GM23248 (cell line): Measurements from ENCODE around the gene ZFYVE9. TPM values are rescaled to one million over a fixed set of nuclear protein-coding genes. Genes with fewer than 3 reads are reported as not detected.
A peak's percentile ranks its signal among the peaks of the same experiment; 100 is the strongest.
"Not testable (repeated sequence)": the region's sequence is repeated elsewhere in the genome, so short reads cannot be mapped to it uniquely, and the experiment has no call there.

ENCODE experiments used
- DNase-seq: peaks from one replicate; pipeline ENCODE4 v3.0.0-alpha.2; 2015
- H2AFZ ChIP-seq: fragments of 200-600 bp; sonication (generic); 2 replicates; pipeline ENCODE4 v1.6.1; 2016; ENCODE audit warnings: antibody characterized with exemption
- H3F3A ChIP-seq: fragments of 200-600 bp; sonication (generic); 2 replicates; pipeline ENCODE4 v1.6.1; 2016; ENCODE audit warnings: mild to moderate bottlenecking, antibody characterized with exemption, mixed run types; ENCODE audit not compliant: insufficient read depth
- H3K27ac ChIP-seq: fragments of 200-600 bp; sonication (generic); 2 replicates; pipeline ENCODE4 v1.5.1; 2016; ENCODE audit warnings: mild to moderate bottlenecking
- H3K27me3 ChIP-seq: fragments of 200-600 bp; sonication (generic); replicated peaks from 2 replicates; pipeline ENCODE4 v1.6.1; 2016; ENCODE audit warnings: mild to moderate bottlenecking; ENCODE audit not compliant: insufficient read depth
- H3K36me3 ChIP-seq: fragments of 200-600 bp; sonication (generic); 2 replicates; pipeline ENCODE4 v1.6.1; 2016; ENCODE audit warnings: low read depth, mild to moderate bottlenecking
- H3K4me1 ChIP-seq: fragments of 200-600 bp; sonication (generic); 2 replicates; pipeline ENCODE4 v1.6.1; 2016; ENCODE audit warnings: mild to moderate bottlenecking; ENCODE audit not compliant: insufficient read depth
- H3K4me2 ChIP-seq: fragments of 200-600 bp; sonication (generic); one replicate; pipeline ENCODE4 v1.6.1; 2016; ENCODE audit warnings: mild to moderate bottlenecking; ENCODE audit not compliant: unreplicated experiment
- H3K4me3 ChIP-seq: fragments of 200-600 bp; sonication (generic); 2 replicates; pipeline ENCODE4 v1.5.1; 2016; ENCODE audit warnings: mild to moderate bottlenecking
- H3K79me2 ChIP-seq: fragments of 200-600 bp; sonication (generic); 2 replicates; pipeline ENCODE4 v1.6.1; 2016; ENCODE audit warnings: mild to moderate bottlenecking; ENCODE audit not compliant: insufficient read depth
- H3K9ac ChIP-seq: fragments of 200-600 bp; sonication (generic); 2 replicates; pipeline ENCODE4 v1.6.1; 2016; ENCODE audit warnings: mild to moderate bottlenecking
- H3K9me2 ChIP-seq: fragments of 200-600 bp; sonication (generic); 2 replicates; pipeline ENCODE4 v1.6.1; 2016; ENCODE audit warnings: mixed run types, mild to moderate bottlenecking, moderate library complexity; ENCODE audit not compliant: insufficient read depth
- H3K9me3 ChIP-seq: fragments of 200-600 bp; sonication (generic); one replicate; pipeline ENCODE4 v1.6.1; 2017; ENCODE audit warnings: low read depth
- H4K20me1 ChIP-seq: fragments of 200-600 bp; sonication (generic); 2 replicates; pipeline ENCODE4 v1.6.0; 2016; ENCODE audit not compliant: insufficient read depth
- EZH2 ChIP-seq: fragments of 200-600 bp; sonication (generic); IDR thresholded peaks from 2 replicates; pipeline ENCODE4 v1.6.1; 2018; ENCODE audit warnings: antibody characterized with exemption, mild to moderate bottlenecking; ENCODE audit not compliant: insufficient read depth, poor library complexity, severe bottlenecking
- EZH2phosphoT487 ChIP-seq: fragments of 200-600 bp; sonication (generic); IDR thresholded peaks from 2 replicates; pipeline ENCODE4 v1.6.1; 2018; ENCODE audit warnings: antibody characterized with exemption, moderate library complexity, mild to moderate bottlenecking, low read depth; ENCODE audit not compliant: insufficient read depth
- WGBS, 2 experiments: methylation state at CpG; one replicate each; pipeline ENCODE4 v1.1.6; 2015 to 2017; ENCODE audit warnings: low lambda C conversion rate in 2 of 2, low coverage in 1 of 2; ENCODE audit errors: missing lambda C conversion rate in 2 of 2; 5-methylcytosine and 5-hydroxymethylcytosine counted together
- in situ Hi-C: fragments of 300-500 bp; cut with MboI; formaldehyde crosslinking; loops from 2 replicates; pipeline ENCODE4 v1.15.0; 2020
- polyA plus RNA-seq: library from polyadenylated mRNA; unstranded; fragments of >200 nt; fragmentation: Nextera tagmentation; extraction: Ambion mirVana; gene quantifications from 2 replicates; pipeline ENCODE4 v1.2.1, GENCODE V29; 2016
- total RNA-seq: library from RNA; depleted of rRNA; stranded (reverse); fragments of >200 nt; shearing (Covaris generic); gene quantifications from 2 replicates; pipeline ENCODE4 v1.2.3, GENCODE V29; 2014

The ZFYVE9 gene
- total and polyA plus RNA-seq, 2 experiments from 2014 or later: 6.4 to 28.1 TPM

- no peak overlapping the region for H3K27ac ChIP-seq
- H2AFZ ChIP-seq: peak overlapping the region; percentile 58
- peak overlapping the region; percentile 92 for H3K4me2 ChIP-seq
Measured at GRCh38 chr1:52366517-52366827, 224.6 kb downstream of the ZFYVE9 start.

GRCh38 chr1:52367272-52367671 lies 225.4 kb downstream of the ZFYVE9 start:
- no peak for TF ChIP-seq EZH2
- Histone ChIP-seq H3K4me2 (no peak overlapping the region), H3F3A (peaks cover 11% of the 10 kb centered on the region; the same call in 1 of the 2 replicates), H3K27ac (no peak overlapping the region), H2AFZ (no peak overlapping the region), H3K9ac (no peak overlapping the region), H3K36me3 (peaks cover 6% of the 10 kb centered on the region; the same call in 1 of the 2 replicates), H4K20me1 (no peaks in the 10 kb centered on the region), H3K4me3 (no peak overlapping the region), H3K27me3 (no peaks in the 10 kb centered on the region), H3K9me2 (no peaks in the 10 kb centered on the region), H3K4me1 (peaks cover 6% of the 10 kb centered on the region), H3K9me3 (no peaks in the 10 kb centered on the region), H3K79me2 (peaks cover 30% of the 10 kb centered on the region)
- DNase-seq: no peak
- 97 to 98% methylated on average over 5 of the region's 5 CpGs for WGBS, 2 experiments
- in situ Hi-C loops: no loop called here

More at GRCh38 chr1:52366517-52366827, 224.6 kb downstream of the ZFYVE9 start:
- no peaks in the 10 kb centered on the region for H3K9me2 ChIP-seq
- H3F3A ChIP-seq: peaks cover 11% of the 10 kb centered on the region; the same call in 1 of the 2 replicates
- peaks cover 6% of the 10 kb centered on the region; the same call in 1 of the 2 replicates for H3K36me3 ChIP-seq
- peak overlapping the region; percentile 84 for H3K4me3 ChIP-seq
- H3K9ac ChIP-seq: no peak overlapping the region
- WGBS, 2 experiments: 12 to 18% methylated on average over 8 of the region's 8 CpGs
- TF ChIP-seq EZH2phosphoT487: no peak
- H3K9me3 ChIP-seq: no peaks in the 10 kb centered on the region
- peaks cover 36% of the 10 kb centered on the region for H3K79me2 ChIP-seq
- no peak for DNase-seq
- no peaks in the 10 kb centered on the region for H4K20me1 ChIP-seq
- in situ Hi-C loops: no loop called here
- peaks cover 6% of the 10 kb centered on the region for H3K4me1 ChIP-seq
- H3K27me3 ChIP-seq: no peaks in the 10 kb centered on the region

- DNase-seq: peak; percentile 73
- H3K4me1 ChIP-seq: peaks cover 6% of the 10 kb centered on the region
- no peak overlapping the region for H3K27ac ChIP-seq
- no peaks in the 10 kb centered on the region for H3K9me3 ChIP-seq
- H3K9ac ChIP-seq: peak overlapping the region; percentile 60
- H3K4me2 ChIP-seq: peak overlapping the region; percentile 87
- no peaks in the 10 kb centered on the region for H4K20me1 ChIP-seq
- peak overlapping the region; percentile 70 for H3K4me3 ChIP-seq
- peaks cover 18% of the 10 kb centered on the region for H3K79me2 ChIP-seq
- no peaks in the 10 kb centered on the region for H3K36me3 ChIP-seq
- in situ Hi-C loops: no loop called here
- no peaks in the 10 kb centered on the region for H3K9me2 ChIP-seq
- peak overlapping the region; percentile 85 for H2AFZ ChIP-seq
- 20 to 21% methylated on average over 46 to 50 of the region's 51 CpGs for WGBS, 2 experiments
- TF ChIP-seq EZH2phosphoT487 (no peak), EZH2 (no peak)
- H3F3A ChIP-seq: peaks cover 11% of the 10 kb centered on the region; the same call in 1 of the 2 replicates
- H3K27me3 ChIP-seq: no peaks in the 10 kb centered on the region
Measured at GRCh38 chr1:52368383-52369172, 226.7 kb downstream of the ZFYVE9 start.

DNA sequence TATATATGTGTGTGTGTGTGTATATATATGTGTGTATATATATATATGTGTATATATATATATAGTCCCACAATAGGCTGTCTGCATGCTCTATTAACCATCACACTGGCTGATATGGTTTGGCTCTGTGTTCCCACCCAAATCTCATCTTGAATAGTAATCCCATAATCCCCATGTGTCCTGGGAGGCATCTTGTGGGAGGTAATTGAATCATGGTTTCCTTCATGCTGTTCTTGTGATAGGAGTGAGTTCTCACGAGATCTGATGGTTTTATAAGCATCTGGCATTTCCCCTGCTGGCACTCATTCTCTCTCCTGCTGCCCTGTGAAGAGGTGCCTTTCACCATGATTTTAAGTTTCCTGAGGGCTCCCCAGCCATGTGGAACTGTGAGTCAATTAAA lies 228.0 kb downstream of the ZFYVE9 start:
- H2AFZ ChIP-seq, DNase-seq, H3K27ac ChIP-seq, H3K4me1 ChIP-seq, H3K9me2 ChIP-seq, H3K27me3 ChIP-seq, H4K20me1 ChIP-seq, H3K4me3 ChIP-seq, H3K4me2 ChIP-seq, in situ Hi-C loops, H3K79me2 ChIP-seq, H3K36me3 ChIP-seq, H3K9ac ChIP-seq, H3K9me3 ChIP-seq: not testable (repeated sequence)
- WGBS, 2 experiments: 88 to 100% methylated on average over 1 of the region's 1 CpG
- H3F3A ChIP-seq: peaks cover 11% of the 10 kb centered on the region; the same call in 1 of the 2 replicates
